SK-N-MC (cell line): Measurements from ENCODE around the gene ARMC6.
A peak's percentile ranks its signal among the peaks of the same experiment; 100 is the strongest.

Experiments
- DNase-seq: peaks from one replicate; pipeline ENCODE4 v3.0.0-alpha.2; 2011; ENCODE audit warnings: low read depth, low spot score
- H3K27ac ChIP-seq: fragments of 200-600 bp; sonication (generic); 2 replicates; pipeline ENCODE4 v1.5.1; 2016; ENCODE audit warnings: mixed run types
- H3K36me3 ChIP-seq: fragments of 200-600 bp; sonication (generic); 2 replicates; pipeline ENCODE4 v1.6.1; 2017; ENCODE audit warnings: antibody characterized with exemption, low read length, mixed read lengths; ENCODE audit not compliant: insufficient read depth
- H3K4me3 ChIP-seq: fragments of 200-600 bp; sonication (generic); 2 replicates; pipeline ENCODE4 v1.5.1; 2016
- H3K9ac ChIP-seq: fragments of 200-600 bp; sonication (generic); 2 replicates; pipeline ENCODE4 v1.8.0; 2017; ENCODE audit warnings: mixed run types, mixed read lengths; ENCODE audit not compliant: insufficient read length
- H3K9me3 ChIP-seq: fragments of 200-600 bp; sonication (generic); 2 replicates; pipeline ENCODE4 v1.6.1; 2017; ENCODE audit warnings: low read depth, mild to moderate bottlenecking, antibody characterized with exemption, low read length, moderate library complexity, mixed read lengths
- EZH2 ChIP-seq: fragments of 200-600 bp; sonication (generic); IDR thresholded peaks from one replicate; pipeline ENCODE4 v1.6.1; 2017; ENCODE audit warnings: antibody characterized with exemption
- FOXP2 ChIP-seq: optimal IDR thresholded peaks from 2 replicates; pipeline ENCODE3; 2011; ENCODE audit warnings: mild to moderate bottlenecking, moderate library complexity; ENCODE audit not compliant: insufficient read depth; ENCODE audit errors: extremely low read length, control extremely low read depth
- POLR2AphosphoS5 ChIP-seq: IDR thresholded peaks from 2 replicates; pipeline ENCODE4 v1.6.1; 2012; ENCODE audit warnings: mild to moderate bottlenecking, low read depth, low read length, borderline replicate concordance

ARMC6 gene

GRCh38 chr19:18993115-18993514 is 40.3 kb upstream of the ARMC6 start:
- Histone ChIP-seq H3K9ac (no peak overlapping the region), H3K4me3 (no peak overlapping the region), H3K36me3 (peaks cover 31% of the 10 kb centered on the region), H3K27ac (no peak overlapping the region), H3K9me3 (no peaks in the 10 kb centered on the region)
- DNase-seq = no peak
- no peak for TF ChIP-seq EZH2
- TF ChIP-seq POLR2AphosphoS5 = no peak
- no peak for TF ChIP-seq FOXP2

- H3K36me3 ChIP-seq = peaks cover 45% of the 10 kb centered on the region
- no peak overlapping the region for H3K27ac ChIP-seq
- DNase-seq = peak; percentile 58
- no peaks in the 10 kb centered on the region for H3K9me3 ChIP-seq
- no peak overlapping the region for H3K4me3 ChIP-seq
- TF ChIP-seq EZH2 (no peak), FOXP2 (no peak), POLR2AphosphoS5 (no peak)
- no peak overlapping the region for H3K9ac ChIP-seq
Measured at GRCh38 chr19:18995804-18996241, 37.6 kb upstream of the ARMC6 start.

- no peaks in the 10 kb centered on the region for H3K9me3 ChIP-seq
- no peak for DNase-seq
- no peak overlapping the region for H3K27ac ChIP-seq
- H3K9ac ChIP-seq = no peak overlapping the region
- TF ChIP-seq EZH2 = no peak
- no peak overlapping the region for H3K4me3 ChIP-seq
- peaks cover 46% of the 10 kb centered on the region for H3K36me3 ChIP-seq
Measured at GRCh38 chr19:18996351-18996750, 37.1 kb upstream of the ARMC6 start.

- H3K27ac ChIP-seq = no peak overlapping the region
- peaks cover 51% of the 10 kb centered on the region for H3K36me3 ChIP-seq
Measured at GRCh38 chr19:18996796-18997394, 36.5 kb upstream of the ARMC6 start.

GRCh38 chr19:18998276-18998675 is 35.1 kb upstream of the ARMC6 start:
- TF ChIP-seq FOXP2 (no peak), EZH2 (no peak)
- no peaks in the 10 kb centered on the region for H3K9me3 ChIP-seq
- no peak overlapping the region for H3K9ac ChIP-seq
- no peak for DNase-seq
- no peak overlapping the region for H3K4me3 ChIP-seq
- no peak overlapping the region for H3K27ac ChIP-seq
- H3K36me3 ChIP-seq = peaks cover 52% of the 10 kb centered on the region

More at GRCh38 chr19:18996796-18997394, 36.5 kb upstream of the ARMC6 start:
- no peaks in the 10 kb centered on the region for H3K9me3 ChIP-seq
- H3K4me3 ChIP-seq = no peak overlapping the region
- TF ChIP-seq EZH2 (no peak), FOXP2 (no peak), POLR2AphosphoS5 (no peak)
- no peak for DNase-seq
- no peak overlapping the region for H3K9ac ChIP-seq

- H3K27ac ChIP-seq = no peak overlapping the region
- H3K36me3 ChIP-seq = peaks cover 52% of the 10 kb centered on the region
- no peak for DNase-seq
- no peak overlapping the region for H3K4me3 ChIP-seq
- no peak overlapping the region for H3K9ac ChIP-seq
- H3K9me3 ChIP-seq = no peaks in the 10 kb centered on the region
- TF ChIP-seq EZH2 (no peak), POLR2AphosphoS5 (no peak), FOXP2 (no peak)
Measured at GRCh38 chr19:18999016-18999758, 34.2 kb upstream of the ARMC6 start.

GRCh38 chr19:18999896-19000620 is 33.3 kb upstream of the ARMC6 start:
- H3K36me3 ChIP-seq = peaks cover 52% of the 10 kb centered on the region
- no peak overlapping the region for H3K4me3 ChIP-seq
- no peak overlapping the region for H3K27ac ChIP-seq
- H3K9me3 ChIP-seq = no peaks in the 10 kb centered on the region
- TF ChIP-seq EZH2 = no peak
- no peak for TF ChIP-seq FOXP2
- no peak for TF ChIP-seq POLR2AphosphoS5
- no peak overlapping the region for H3K9ac ChIP-seq
- no peak for DNase-seq

GRCh38 chr19:19004144-19004543 is 29.3 kb upstream of the ARMC6 start:
- Histone ChIP-seq H3K36me3 (peaks cover 70% of the 10 kb centered on the region), H3K9ac (no peak overlapping the region), H3K9me3 (no peaks in the 10 kb centered on the region), H3K4me3 (no peak overlapping the region), H3K27ac (no peak overlapping the region)
- TF ChIP-seq POLR2AphosphoS5 = no peak
- no peak for TF ChIP-seq FOXP2
- TF ChIP-seq EZH2 = no peak
- DNase-seq = no peak
